GDM1 (cell line): ENCODE measurements around the gene ANAPC2.

Experiments
- DNase-seq: peaks from one replicate; lab custom pipeline; 2025; lab: John Stamatoyannopoulos, UW

ANAPC2 gene

GRCh38 chr9:137192859-137193258, 4.5 kb upstream of the ANAPC2 start:
- DNase-seq = no peak

DNA sequence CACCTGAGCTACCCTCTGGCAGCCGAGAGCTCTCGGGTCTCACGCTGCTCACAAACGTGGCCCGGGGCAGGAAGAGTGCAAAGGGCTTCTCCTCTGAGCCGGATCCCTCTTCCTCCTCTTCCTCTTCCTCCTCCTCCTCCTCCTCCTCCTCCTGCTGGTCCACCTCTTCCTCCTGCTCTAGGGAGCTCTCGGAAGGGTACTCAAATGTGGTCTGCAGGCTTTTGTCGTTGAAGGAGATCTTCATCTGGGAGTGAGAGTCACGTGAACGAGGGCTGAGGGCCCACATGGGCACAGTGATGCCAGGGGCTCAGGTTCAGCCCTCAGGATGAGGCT, 4.1 kb upstream of the ANAPC2 start:
- no peak for DNase-seq

DNA sequence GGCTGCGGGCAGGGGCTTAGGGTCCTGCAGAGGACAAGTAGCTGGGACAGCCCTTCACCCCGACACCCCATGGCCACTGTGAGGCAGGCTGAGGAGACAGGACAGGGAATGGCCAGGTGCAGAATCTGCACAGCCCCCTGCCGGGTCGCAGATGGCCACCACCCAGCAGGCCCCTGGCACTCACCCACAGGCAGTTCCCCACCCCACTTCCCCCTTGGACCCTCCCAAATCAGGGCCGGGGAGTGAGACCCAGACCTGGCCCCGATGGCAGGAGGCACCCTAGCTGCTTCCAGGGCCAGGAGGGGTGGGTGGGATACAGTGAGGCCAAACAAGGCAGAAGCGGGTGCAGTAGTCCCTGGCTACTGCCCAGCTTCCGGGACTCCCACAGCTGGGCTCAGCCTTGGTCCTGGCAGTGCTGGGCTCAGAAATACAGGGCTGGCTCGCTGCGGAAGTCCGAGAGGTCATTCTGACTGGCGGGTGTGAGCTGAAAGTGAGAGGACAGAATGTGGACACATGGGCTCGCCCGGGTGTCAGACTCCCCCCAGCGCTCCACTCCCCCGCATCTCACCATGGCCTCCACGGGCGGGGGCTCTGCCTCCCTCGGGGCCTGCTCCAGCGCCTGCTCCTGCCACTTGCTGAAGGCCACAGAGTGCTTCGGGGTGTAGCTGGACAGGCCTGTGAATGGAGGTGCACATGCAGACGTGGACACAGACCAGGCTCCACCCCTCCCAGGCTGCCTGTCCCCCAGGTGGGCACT, 3.5 kb upstream of the ANAPC2 start:
- DNase-seq = no peak

- no peak for DNase-seq
Measured at GRCh38 chr9:137191245-137191644, 2.9 kb upstream of the ANAPC2 start.

GRCh38 chr9:137190315-137190856, 2.0 kb upstream of the ANAPC2 start:
- no peak for DNase-seq

GRCh38 chr9:137189297-137190295, 1.2 kb upstream of the ANAPC2 start:
- DNase-seq = no peak

GRCh38 chr9:137188086-137188489, 272 bp downstream of the ANAPC2 start:
- DNase-seq = no peak

DNA sequence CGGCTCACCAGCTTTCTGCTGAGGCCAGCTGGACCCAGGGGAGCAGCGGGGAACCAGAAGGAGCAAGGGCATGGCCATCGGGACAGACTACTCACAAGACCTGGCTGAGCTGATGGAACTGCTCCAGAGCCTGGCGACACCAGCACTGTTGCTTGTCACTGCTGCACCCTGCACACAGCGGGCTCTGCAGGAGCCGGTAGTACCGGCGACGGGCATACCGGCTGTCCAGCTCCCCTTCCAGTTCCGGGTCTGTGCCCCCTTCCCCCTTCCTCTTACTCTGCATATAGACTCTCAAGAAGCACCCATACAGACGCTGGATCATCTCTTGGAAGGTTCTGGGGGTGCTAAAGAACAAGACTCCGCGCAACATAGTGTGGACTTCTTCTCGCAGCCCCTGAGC, 974 bp downstream of the ANAPC2 start:
- no peak for DNase-seq

GRCh38 chr9:137186385-137186784, 2.0 kb downstream of the ANAPC2 start:
- no peak for DNase-seq

- no peak for DNase-seq
Measured at GRCh38 chr9:137185921-137186320, 2.4 kb downstream of the ANAPC2 start.

GRCh38 chr9:137184881-137185660, 3.3 kb downstream of the ANAPC2 start:
- DNase-seq = no peak

- no peak for DNase-seq
Measured at GRCh38 chr9:137183980-137184595, 4.3 kb downstream of the ANAPC2 start.

- no peak for DNase-seq
Measured at GRCh38 chr9:137182836-137183235, 5.5 kb downstream of the ANAPC2 start.

GRCh38 chr9:137181680-137182079, 6.7 kb downstream of the ANAPC2 start:
- no peak for DNase-seq

DNA sequence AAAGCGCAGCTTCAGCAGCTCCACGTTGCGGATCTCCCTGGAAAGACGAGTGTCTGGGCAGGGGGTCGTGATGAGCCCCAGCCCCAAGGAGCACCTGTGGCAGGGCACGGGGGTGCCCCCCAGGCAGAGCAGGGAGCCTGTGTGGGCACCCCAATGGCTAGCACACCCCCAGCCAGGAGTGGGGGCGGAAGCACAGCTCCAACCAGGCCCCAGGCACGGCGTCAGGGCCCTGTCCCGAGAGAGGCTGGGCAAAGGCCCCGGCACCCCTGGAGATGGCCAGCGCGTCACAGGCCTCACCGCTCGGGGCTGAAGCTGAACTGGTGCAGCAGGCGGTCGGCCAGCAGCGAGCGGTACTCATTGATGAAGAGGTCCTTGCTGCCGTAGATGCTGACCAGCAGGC, 7.9 kb downstream of the ANAPC2 start:
- DNase-seq = no peak

GRCh38 chr9:137179761-137180160, 8.6 kb downstream of the ANAPC2 start:
- DNase-seq = no peak

- no peak for DNase-seq
Measured at GRCh38 chr9:137178939-137179630, 9.3 kb downstream of the ANAPC2 start.

DNA sequence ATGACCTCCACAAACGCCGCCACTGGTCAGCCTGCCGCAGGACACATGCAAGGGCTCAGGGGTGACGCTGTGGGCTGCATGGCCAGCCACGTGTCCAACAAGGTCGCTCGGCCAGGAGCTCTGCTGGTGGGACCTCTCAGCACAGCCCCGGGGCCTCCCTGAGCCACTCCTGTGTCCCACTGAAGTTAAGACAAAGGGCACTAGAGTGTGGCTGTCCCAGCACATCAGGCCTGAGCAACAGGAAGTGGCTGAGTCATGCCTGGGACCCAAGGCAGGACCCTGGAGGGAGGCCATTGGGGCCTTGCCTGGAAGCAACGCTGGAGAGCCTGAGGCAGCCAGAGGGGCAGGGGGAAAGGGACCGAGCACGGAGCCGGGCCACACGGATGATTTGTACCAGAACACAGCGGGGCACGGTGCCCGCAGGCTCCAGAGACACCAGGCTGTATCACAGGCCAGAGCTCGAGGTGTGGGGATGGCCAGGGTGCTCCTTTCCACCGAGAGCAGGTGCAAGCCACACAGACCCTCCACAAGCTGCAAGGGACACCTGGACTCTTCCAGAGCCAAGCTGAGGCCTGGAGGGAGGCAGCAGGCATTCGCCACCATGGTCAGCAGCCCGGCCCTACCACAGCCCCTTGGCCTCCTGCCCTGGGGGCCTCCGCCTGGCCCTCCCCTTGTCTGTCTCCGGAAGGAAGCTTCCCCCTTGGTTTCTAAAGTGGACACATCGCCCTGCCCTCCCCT, 10.0 kb downstream of the ANAPC2 start:
- DNase-seq = no peak

DNA sequence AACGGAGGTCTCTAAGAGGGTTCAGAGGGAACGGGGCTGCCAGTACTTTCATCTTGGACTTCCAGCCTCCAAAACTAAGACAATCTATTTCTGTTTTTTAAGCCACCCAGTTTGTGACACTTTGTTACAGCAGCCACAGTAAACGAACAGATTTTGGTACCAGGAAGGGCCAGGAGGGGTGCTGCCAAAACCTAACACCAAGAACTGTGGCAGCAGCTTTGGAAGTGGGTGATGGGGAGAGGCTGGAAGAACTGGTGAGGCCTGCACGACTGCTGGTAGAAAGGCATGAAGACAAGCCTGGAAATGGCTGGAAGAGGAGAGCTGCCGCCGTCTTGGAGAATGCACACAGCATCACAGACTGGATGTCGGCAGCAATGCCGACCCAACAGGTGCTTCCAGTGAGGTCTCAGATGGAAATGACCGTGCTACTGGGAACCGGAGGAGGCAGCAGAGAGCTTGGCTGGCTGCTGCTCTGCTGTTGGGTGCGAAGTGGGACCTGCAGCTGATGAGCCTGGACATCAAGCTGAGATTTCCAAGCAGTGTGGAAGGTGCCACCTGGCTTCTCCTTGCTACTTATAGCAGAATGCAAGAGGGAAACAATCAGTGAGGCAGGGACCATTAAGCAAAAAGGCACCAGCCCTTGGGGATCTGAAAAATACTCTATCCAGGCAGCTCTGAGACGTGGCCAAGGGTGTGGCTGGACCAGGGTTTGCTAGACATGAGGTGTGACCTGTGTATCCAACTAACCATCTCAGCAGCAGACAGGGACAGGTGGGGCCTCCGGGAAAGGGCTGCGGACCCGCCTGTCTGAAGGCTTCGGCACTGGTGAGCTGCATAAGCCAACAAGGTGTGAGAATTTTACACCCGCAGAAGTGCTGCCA, 11.8 kb downstream of the ANAPC2 start:
- no peak for DNase-seq
